Lower leg skin (tissue), 4 donors: ENCODE data around the gene STK33. TPM values are rescaled to one million over a fixed set of nuclear protein-coding genes. Genes with fewer than 3 reads are reported as not detected.

Experiments used
- DNase-seq, 2 donors: peaks; one replicate each; pipeline ENCODE4 v3.0.0-alpha.2; 2019; ENCODE audit warnings: low spot score in 2 of 2
- H3K4me3 ChIP-seq: fragments of 200-600 bp; sonication (generic); 2 replicates; pipeline ENCODE4 v1.5.1; 2017; ENCODE audit warnings: mild to moderate bottlenecking, low read depth; ENCODE audit not compliant: poor library complexity, severe bottlenecking
- POLR2A ChIP-seq, 2 donors: fragments of 450-650 bp; IDR thresholded peaks; one replicate each; pipeline ENCODE4 v1.6.1; 2016 to 2017; ENCODE audit warnings: antibody characterized with exemption in 2 of 2, mild to moderate bottlenecking in 1 of 2, moderate library complexity in 1 of 2
- WGBS, 2 donors: methylation state at CpG; one replicate each; pipeline ENCODE4 v1.1.5; 2018; 5-methylcytosine and 5-hydroxymethylcytosine counted together
- intact Hi-C: fragments of 100-400 bp; cut with DNase I; formaldehyde crosslinking; loops from one replicate; pipeline ENCODE4 v1.15.0; 2023; ENCODE audit warnings: low total_unique reads
- total RNA-seq, 4 donors: library from RNA; depleted of rRNA; stranded (reverse); fragments of >200 nt; gene quantifications; one replicate each; pipeline ENCODE4 v1.1.0, GENCODE V29; 2016
- TF ChIP-seq, protein P1 (sequence below), 3 donors: fragments of 450-650 bp; IDR thresholded peaks; one replicate each; pipeline ENCODE4 v1.5.1; 2016; ENCODE audit warnings: antibody characterized with exemption in 3 of 3, mild to moderate bottlenecking in 3 of 3, moderate library complexity in 2 of 3

The STK33 gene
- total RNA-seq, 4 donors from 2014 or later: 0.23 to 6.5 (median 0.29) TPM; not detected in 1

GRCh38 chr11:8567602-8568198, 26.3 kb downstream of the STK33 start:
- no peak overlapping the region for H3K4me3 ChIP-seq
- WGBS, 2 donors: 52 to 54% methylated on average over 2 of the region's 2 CpGs
- TF ChIP-seq POLR2A (IDR thresholded peaks at IDR 0.05): no peak
- TF ChIP-seq, protein P1, sequence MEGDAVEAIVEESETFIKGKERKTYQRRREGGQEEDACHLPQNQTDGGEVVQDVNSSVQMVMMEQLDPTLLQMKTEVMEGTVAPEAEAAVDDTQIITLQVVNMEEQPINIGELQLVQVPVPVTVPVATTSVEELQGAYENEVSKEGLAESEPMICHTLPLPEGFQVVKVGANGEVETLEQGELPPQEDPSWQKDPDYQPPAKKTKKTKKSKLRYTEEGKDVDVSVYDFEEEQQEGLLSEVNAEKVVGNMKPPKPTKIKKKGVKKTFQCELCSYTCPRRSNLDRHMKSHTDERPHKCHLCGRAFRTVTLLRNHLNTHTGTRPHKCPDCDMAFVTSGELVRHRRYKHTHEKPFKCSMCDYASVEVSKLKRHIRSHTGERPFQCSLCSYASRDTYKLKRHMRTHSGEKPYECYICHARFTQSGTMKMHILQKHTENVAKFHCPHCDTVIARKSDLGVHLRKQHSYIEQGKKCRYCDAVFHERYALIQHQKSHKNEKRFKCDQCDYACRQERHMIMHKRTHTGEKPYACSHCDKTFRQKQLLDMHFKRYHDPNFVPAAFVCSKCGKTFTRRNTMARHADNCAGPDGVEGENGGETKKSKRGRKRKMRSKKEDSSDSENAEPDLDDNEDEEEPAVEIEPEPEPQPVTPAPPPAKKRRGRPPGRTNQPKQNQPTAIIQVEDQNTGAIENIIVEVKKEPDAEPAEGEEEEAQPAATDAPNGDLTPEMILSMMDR (IDR thresholded peaks at IDR 0.05): no peak
- intact Hi-C loops: loop anchor here (10.0 kb wide), 2 partner anchors 233 to 343 kb away; no protein-coding TSS in a partner anchor
- DNase-seq: no peak

DNA sequence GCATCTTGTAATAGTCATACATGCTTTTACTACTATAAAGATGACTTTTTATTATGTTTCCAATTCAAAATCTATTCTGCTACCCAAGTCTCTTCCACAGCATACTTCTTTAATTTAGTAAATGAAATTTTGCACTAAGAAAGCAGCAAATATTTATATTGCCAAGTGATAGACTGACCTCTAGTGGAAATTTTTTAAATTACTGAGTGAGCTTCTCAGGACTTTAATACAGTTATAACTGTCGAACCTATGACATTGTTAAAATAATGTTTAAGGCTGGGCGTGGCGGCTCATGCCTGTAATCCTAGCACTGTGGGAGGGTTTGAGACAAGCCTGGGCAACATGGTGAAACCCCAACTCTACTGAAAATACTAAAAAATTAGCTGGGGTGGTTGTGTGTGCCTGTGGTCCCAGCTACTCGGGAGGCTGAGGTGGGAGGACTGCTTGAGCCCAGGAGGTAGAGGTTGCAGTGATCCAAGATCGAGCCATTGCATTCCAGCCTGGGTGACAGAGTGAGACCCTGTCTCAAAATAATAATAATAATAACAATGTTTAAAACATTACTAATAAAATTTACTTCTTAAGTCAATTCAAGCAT, 27.3 kb downstream of the STK33 start:
- 26 to 27% methylated on average over 5 of the region's 5 CpGs for WGBS, 2 donors
- TF ChIP-seq, protein P1 (IDR thresholded peaks at IDR 0.05): no peak
- no peak for TF ChIP-seq POLR2A (IDR thresholded peaks at IDR 0.05)
- intact Hi-C loops: loop anchor here (10.0 kb wide), 2 partner anchors 232 to 342 kb away; no protein-coding TSS in a partner anchor
- no peak overlapping the region for H3K4me3 ChIP-seq
- DNase-seq: no peak

DNA sequence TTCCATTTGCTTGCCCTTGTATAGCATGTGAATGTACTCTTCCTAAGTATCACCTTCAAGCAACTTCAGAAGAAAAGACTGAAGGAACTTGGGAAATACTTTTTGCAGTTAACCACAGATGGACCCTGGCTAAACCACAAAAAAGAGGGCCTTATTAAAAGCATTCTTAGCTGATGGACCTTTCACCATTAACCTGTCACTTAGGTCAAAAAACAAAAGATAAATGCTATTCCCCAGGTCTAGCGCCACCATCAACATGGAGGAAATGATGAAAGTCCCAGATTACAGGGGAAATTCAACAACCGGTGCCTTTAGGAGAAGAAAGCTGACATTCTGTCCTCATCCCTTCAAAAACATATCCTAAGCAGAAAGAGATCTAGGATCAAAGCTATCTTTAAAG, 29.5 kb downstream of the STK33 start:
- WGBS, 2 donors: 58 to 76% methylated on average over 2 of the region's 2 CpGs
- H3K4me3 ChIP-seq: no peak overlapping the region
- no peak for DNase-seq
- intact Hi-C loops: loop anchor here (1.0 to 10.0 kb wide), 3 partner anchors 19 to 340 kb away; no protein-coding TSS in a partner anchor
- TF ChIP-seq, protein P1 (IDR thresholded peaks at IDR 0.05): no peak
- TF ChIP-seq POLR2A (IDR thresholded peaks at IDR 0.05): no peak

DNA sequence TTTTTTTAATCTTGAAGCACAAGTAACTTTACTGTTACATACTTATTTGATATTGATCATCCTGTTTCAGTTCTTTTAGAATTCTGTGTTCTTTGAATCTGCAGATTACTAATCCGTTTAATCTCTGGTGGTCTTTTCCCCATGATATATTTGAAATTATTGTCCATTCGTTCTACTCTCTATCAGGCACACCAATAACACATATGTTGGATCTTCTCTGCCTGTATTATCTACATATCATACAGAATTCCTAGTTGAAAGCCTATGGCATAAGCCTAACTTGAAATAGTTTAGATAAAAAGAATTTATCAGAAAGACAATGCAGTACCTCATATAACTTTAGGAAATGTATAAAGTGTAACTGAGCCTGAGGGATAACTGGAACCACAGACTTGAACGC, 32.6 kb downstream of the STK33 start:
- no peak for DNase-seq
- intact Hi-C loops: loop anchor here (10.0 kb wide), 2 partner anchors 227 to 337 kb away; no protein-coding TSS in a partner anchor
- no peak overlapping the region for H3K4me3 ChIP-seq
- no peak for TF ChIP-seq POLR2A (IDR thresholded peaks at IDR 0.05)
- TF ChIP-seq, protein P1 (IDR thresholded peaks at IDR 0.05): no peak
- WGBS, 2 donors: 84 to 90% methylated on average over 3 of the region's 3 CpGs

GRCh38 chr11:8558436-8558835, 35.6 kb downstream of the STK33 start:
- WGBS, 2 donors: 54 to 70% methylated on average over 4 of the region's 4 CpGs
- intact Hi-C loops: no loop called here
- DNase-seq: no peak
- TF ChIP-seq, protein P1 (IDR thresholded peaks at IDR 0.05): no peak
- TF ChIP-seq POLR2A (IDR thresholded peaks at IDR 0.05): no peak
- no peak overlapping the region for H3K4me3 ChIP-seq
